ENCODE data around the gene ENDOD1. TPM values are rescaled to one million over a fixed set of nuclear protein-coding genes. Genes with fewer than 3 reads are reported as not detected.

ENDOD1 gene
- total RNA-seq, 1 experiment from 2014 or later: 32.1 TPM

DNA sequence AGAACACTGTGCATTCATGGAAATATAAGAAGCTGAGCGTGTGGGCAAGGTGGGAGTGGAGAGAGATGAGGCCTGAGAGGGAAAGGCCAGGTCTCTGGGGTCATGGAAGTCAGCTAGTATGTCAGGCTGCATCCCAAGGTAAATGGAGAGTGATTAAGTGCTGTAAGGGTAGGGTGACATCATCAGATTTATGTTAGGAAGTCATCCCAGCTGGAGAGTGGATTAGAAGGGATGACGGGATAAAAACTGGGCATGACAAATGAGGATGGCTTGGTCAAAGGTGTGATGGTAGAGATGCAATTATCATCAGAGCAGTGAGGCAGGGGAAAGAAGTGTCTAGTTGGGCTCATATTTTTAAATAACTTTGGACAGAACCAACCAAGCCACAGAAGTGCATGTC, 3.5 kb upstream of the ENDOD1 start:
- no peaks in the 10 kb centered on the region for H4K20me1 ChIP-seq (ENCODE audit: low read length)
- ATAC-seq (no peak), DNase-seq (no peak)
- no peak overlapping the region for H3K4me2 ChIP-seq (ENCODE audit: low read length)
- intact Hi-C loops (cut with micrococcal nuclease): no loop called here
- H3K36me3 ChIP-seq (ENCODE audit: low read depth, low read length): no peaks in the 10 kb centered on the region
- H3K27me3 ChIP-seq (ENCODE audit: low read length): no peaks in the 10 kb centered on the region
- no peak overlapping the region for H2AFZ ChIP-seq (ENCODE audit: low read length)
- no peaks in the 10 kb centered on the region for H3F3A ChIP-seq (ENCODE audit: low read length, unreplicated experiment)
- no peak overlapping the region for H3K4me3 ChIP-seq (ENCODE audit: low read length)
- TF ChIP-seq, protein P1, sequence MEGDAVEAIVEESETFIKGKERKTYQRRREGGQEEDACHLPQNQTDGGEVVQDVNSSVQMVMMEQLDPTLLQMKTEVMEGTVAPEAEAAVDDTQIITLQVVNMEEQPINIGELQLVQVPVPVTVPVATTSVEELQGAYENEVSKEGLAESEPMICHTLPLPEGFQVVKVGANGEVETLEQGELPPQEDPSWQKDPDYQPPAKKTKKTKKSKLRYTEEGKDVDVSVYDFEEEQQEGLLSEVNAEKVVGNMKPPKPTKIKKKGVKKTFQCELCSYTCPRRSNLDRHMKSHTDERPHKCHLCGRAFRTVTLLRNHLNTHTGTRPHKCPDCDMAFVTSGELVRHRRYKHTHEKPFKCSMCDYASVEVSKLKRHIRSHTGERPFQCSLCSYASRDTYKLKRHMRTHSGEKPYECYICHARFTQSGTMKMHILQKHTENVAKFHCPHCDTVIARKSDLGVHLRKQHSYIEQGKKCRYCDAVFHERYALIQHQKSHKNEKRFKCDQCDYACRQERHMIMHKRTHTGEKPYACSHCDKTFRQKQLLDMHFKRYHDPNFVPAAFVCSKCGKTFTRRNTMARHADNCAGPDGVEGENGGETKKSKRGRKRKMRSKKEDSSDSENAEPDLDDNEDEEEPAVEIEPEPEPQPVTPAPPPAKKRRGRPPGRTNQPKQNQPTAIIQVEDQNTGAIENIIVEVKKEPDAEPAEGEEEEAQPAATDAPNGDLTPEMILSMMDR (conservative IDR thresholded peaks at IDR 0.05; ENCODE audit: low read depth, low read length): no peak
- no peak for TF ChIP-seq EZH2 (IDR thresholded peaks at IDR 0.05; ENCODE audit: low read length, unreplicated experiment)
- TF ChIP-seq EZH2phosphoT487 (IDR thresholded peaks at IDR 0.05; ENCODE audit: borderline replicate concordance, low read length): no peak
- H3K27ac ChIP-seq (ENCODE audit: low read length): no peak overlapping the region
- no peaks in the 10 kb centered on the region for H3K9me3 ChIP-seq (ENCODE audit: low read length)
- ChIA-PET POLR2A (ENCODE audit: unreplicated experiment) (no interaction called here), CTCF (interaction anchor here (0.6 kb wide), 1 partner anchor 51 kb away, joined by 3 read pairs; no protein-coding TSS in a partner anchor)
- BruUV-seq (replicated peaks): no TSS peak
- H3K9ac ChIP-seq (ENCODE audit: low read length): no peak overlapping the region
- peaks cover 10% of the 10 kb centered on the region for H3K79me2 ChIP-seq (ENCODE audit: low read length)
- no peaks in the 10 kb centered on the region for H3K9me2 ChIP-seq (replicated peaks; ENCODE audit: low read length)
- H3K4me1 ChIP-seq (ENCODE audit: insufficient read depth, low read length): peaks cover 19% of the 10 kb centered on the region

DNA sequence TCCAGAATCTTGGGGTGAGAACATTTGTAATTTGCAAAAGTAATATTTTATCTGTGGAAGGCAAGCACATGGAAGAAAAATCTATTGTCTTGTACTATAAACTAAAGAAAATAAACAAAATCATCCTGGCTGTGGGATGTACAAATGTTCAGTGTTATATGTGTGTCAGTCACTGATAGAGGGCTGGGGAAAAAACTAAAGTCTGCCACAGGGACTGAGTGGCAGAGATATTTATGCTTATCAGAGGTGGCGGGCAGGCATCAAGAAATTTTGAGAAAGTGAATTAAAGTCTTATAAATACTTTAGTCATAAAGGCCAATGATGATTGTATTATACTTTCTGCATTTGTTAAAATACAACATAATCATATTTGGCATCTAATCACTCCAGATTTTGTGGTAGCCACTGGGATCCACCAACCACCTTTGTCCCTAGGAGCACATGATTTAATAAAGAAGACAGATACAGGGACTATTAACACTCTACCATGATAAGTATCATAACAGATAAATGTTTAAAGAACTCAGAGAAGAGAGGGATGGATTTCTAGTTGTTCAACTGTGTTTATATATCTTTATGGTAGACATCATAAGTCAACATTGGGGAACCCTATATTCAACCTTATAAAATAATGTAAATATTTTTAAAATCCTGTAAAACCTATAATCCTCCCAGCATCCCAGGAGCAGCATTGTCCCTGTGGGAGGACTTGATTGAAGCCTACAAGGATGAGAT, 2.6 kb upstream of the ENDOD1 start:
- Histone ChIP-seq H3K27me3 (ENCODE audit: low read length) (no peaks in the 10 kb centered on the region), H3K79me2 (ENCODE audit: low read length) (peaks cover 19% of the 10 kb centered on the region), H3K27ac (ENCODE audit: low read length) (no peak overlapping the region), H3K9me2 (replicated peaks; ENCODE audit: low read length) (no peaks in the 10 kb centered on the region), H3K9ac (ENCODE audit: low read length) (no peak overlapping the region), H2AFZ (ENCODE audit: low read length) (no peak overlapping the region), H3K4me2 (ENCODE audit: low read length) (no peak overlapping the region), H3K36me3 (ENCODE audit: low read depth, low read length) (no peaks in the 10 kb centered on the region), H3K4me1 (ENCODE audit: insufficient read depth, low read length) (peaks cover 27% of the 10 kb centered on the region), H4K20me1 (ENCODE audit: low read length) (no peaks in the 10 kb centered on the region), H3K9me3 (ENCODE audit: low read length) (no peaks in the 10 kb centered on the region), H3K4me3 (ENCODE audit: low read length) (no peak overlapping the region), H3F3A (ENCODE audit: low read length, unreplicated experiment) (no peaks in the 10 kb centered on the region)
- ChIA-PET POLR2A (ENCODE audit: unreplicated experiment) (no interaction called here), CTCF (no interaction called here)
- DNase-seq (no peak), ATAC-seq (no peak)
- BruUV-seq (replicated peaks): no TSS peak
- intact Hi-C loops (cut with micrococcal nuclease): no loop called here
- no peak for TF ChIP-seq EZH2phosphoT487 (IDR thresholded peaks at IDR 0.05; ENCODE audit: borderline replicate concordance, low read length)

DNA sequence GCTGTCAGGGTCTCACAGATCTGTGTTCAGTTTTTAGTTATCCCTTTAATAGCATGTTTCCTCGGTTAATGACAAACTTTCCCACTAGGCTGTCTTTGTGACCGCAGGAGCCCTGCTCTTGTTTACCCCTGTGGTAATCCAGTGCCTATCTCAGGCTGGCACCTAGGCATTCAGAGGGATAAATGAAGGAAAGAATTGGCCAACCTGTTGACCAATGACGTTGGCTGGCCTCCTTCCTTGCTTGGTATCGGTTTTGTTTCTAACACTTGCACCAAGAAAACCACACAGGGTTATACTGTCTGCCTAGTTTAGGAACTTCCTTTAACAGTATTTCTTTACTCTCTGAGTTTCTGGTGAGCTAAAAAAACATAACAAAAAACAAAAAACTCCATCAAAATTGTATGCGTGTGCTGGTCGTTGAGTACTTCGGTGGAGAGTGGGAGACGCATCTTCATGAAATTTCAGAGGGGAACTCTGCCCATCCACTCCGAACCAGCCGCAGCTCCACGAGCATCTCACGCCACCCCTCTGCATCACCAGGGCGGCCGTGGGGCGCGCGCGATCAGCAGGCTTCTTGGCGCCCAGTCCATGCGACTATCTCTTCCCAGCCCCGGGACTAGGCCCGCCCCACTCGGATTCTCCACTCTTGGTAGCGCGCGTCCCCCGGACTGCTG, 563 bp upstream of the ENDOD1 start:
- ATAC-seq (no peak), DNase-seq (no peak)
- H3K9me2 ChIP-seq (replicated peaks; ENCODE audit: low read length): no peaks in the 10 kb centered on the region
- no peak for TF ChIP-seq EZH2 (IDR thresholded peaks at IDR 0.05; ENCODE audit: low read length, unreplicated experiment)
- no peak for TF ChIP-seq EZH2phosphoT487 (IDR thresholded peaks at IDR 0.05; ENCODE audit: borderline replicate concordance, low read length)
- TF ChIP-seq, protein P1 (conservative IDR thresholded peaks at IDR 0.05; ENCODE audit: low read depth, low read length): no peak
- H3K79me2 ChIP-seq (ENCODE audit: low read length): peaks cover 24% of the 10 kb centered on the region
- peak overlapping the region; percentile 96 for H2AFZ ChIP-seq (ENCODE audit: low read length)
- intact Hi-C loops (cut with micrococcal nuclease): loop anchor here (1.0 kb wide), 2 partner anchors 18 to 21 kb away; no protein-coding TSS in a partner anchor
- H3K9ac ChIP-seq (ENCODE audit: low read length): peak overlapping the region; percentile 73; the same call in 1 of the 2 replicates
- peaks cover 43% of the 10 kb centered on the region for H3K4me1 ChIP-seq (ENCODE audit: insufficient read depth, low read length)
- TSS peak; percentile 85 for BruUV-seq (replicated peaks)
- H3K4me3 ChIP-seq (ENCODE audit: low read length): peak overlapping the region; percentile 89
- no peaks in the 10 kb centered on the region for H3K36me3 ChIP-seq (ENCODE audit: low read depth, low read length)
- H3K4me2 ChIP-seq (ENCODE audit: low read length): peak overlapping the region; percentile 92
- ChIA-PET CTCF (no interaction called here), POLR2A (ENCODE audit: unreplicated experiment) (interaction anchor here (1.0 to 1.4 kb wide), 2 partner anchors 18 to 22 kb away, joined by 3 to 12 read pairs; partner anchors contain the start of gene SRSF8)
- H3K27me3 ChIP-seq (ENCODE audit: low read length): no peaks in the 10 kb centered on the region
- no peaks in the 10 kb centered on the region for H3F3A ChIP-seq (ENCODE audit: low read length, unreplicated experiment)
- H3K9me3 ChIP-seq (ENCODE audit: low read length): no peaks in the 10 kb centered on the region
- H3K27ac ChIP-seq (ENCODE audit: low read length): no peak overlapping the region
- no peaks in the 10 kb centered on the region for H4K20me1 ChIP-seq (ENCODE audit: low read length)
